Upper lobe of left lung (tissue), 4 donors: ENCODE results near the gene ITGB3.

ENCODE experiments used
- EP300 ChIP-seq, 4 donors: sonication (generic); formaldehyde crosslinking; IDR thresholded peaks; one replicate each; pipeline ENCODE4 v1.5.1; 2017; ENCODE audit warnings: antibody characterized with exemption in 4 of 4, control low read depth in 2 of 4
- POLR2A ChIP-seq, 4 donors: fragments of 450-650 bp; IDR thresholded peaks; one replicate each; pipeline ENCODE4 v1.5.1; 2016 to 2017; ENCODE audit warnings: antibody characterized with exemption in 4 of 4, mild to moderate bottlenecking in 2 of 4
- POLR2AphosphoS5 ChIP-seq, 2 donors: sonication (generic); formaldehyde crosslinking; IDR thresholded peaks; one replicate each; pipeline ENCODE4 v1.5.1; 2017; ENCODE audit warnings: antibody characterized with exemption in 2 of 2
- TF ChIP-seq, protein P1 (sequence below), 6 experiments: fragments of 450-650 bp in 4 of 6; fragments of 200-600 bp in 2 of 6; sonication (generic) in 2 of 6; IDR thresholded peaks; one replicate each; pipeline ENCODE4 v1.5.1; 2016 to 2019; ENCODE audit warnings: antibody characterized with exemption in 6 of 6

DNA sequence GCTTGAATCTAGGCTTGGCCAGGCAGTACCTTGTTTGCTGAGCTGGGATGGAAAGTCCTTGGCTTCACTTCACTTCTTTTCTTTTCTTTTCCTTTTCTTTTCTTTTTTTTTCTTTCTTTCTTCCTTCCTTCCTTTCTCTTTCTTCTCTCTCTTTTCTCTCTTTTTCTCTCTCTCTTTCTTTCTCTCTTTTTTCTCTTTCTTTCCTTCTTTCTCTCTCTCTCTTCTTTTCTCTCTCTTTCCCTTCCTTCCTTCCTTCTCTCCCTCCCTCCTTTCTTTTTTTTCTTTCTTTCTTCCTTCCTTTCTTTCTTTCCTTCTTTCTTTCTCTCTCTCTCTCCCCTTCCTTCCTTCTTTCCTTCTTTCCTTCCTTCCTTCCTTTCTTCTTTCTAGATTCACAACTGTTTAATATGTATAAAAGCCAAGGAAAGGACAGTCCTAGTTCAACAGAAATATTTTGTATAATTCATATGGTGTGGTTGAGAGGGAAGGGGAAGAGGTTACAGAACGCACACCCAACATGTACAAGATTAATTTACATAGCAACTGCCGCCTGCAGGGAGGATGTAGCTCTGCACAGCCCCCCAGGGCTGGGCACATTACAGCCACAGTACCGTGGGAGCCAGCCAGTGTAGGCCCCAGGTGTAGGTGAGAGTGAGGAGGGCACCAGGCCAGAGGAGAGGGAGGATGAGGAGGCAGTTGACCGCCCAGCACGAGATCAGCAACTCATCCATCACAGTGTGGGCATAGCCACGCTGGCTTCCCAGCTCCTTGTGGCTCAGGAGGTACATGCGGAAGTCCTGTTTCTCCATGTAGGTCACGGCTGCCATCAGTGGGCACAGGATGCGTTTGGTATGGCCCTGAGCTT, 9.7 kb upstream of the ITGB3 start:
- TF ChIP-seq EP300 (IDR thresholded peaks at IDR 0.05) = no peak
- TF ChIP-seq, protein P1, sequence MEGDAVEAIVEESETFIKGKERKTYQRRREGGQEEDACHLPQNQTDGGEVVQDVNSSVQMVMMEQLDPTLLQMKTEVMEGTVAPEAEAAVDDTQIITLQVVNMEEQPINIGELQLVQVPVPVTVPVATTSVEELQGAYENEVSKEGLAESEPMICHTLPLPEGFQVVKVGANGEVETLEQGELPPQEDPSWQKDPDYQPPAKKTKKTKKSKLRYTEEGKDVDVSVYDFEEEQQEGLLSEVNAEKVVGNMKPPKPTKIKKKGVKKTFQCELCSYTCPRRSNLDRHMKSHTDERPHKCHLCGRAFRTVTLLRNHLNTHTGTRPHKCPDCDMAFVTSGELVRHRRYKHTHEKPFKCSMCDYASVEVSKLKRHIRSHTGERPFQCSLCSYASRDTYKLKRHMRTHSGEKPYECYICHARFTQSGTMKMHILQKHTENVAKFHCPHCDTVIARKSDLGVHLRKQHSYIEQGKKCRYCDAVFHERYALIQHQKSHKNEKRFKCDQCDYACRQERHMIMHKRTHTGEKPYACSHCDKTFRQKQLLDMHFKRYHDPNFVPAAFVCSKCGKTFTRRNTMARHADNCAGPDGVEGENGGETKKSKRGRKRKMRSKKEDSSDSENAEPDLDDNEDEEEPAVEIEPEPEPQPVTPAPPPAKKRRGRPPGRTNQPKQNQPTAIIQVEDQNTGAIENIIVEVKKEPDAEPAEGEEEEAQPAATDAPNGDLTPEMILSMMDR (IDR thresholded peaks at IDR 0.05) = no peak
- TF ChIP-seq POLR2AphosphoS5 (IDR thresholded peaks at IDR 0.05) = no peak
- TF ChIP-seq POLR2A (IDR thresholded peaks at IDR 0.05) = no peak
